Lower leg skin (tissue), 4 donors: ENCODE results near the gene NAMPT. TPM values are rescaled to one million over a fixed set of nuclear protein-coding genes. Genes with fewer than 3 reads are reported as not detected.

Source experiments
- DNase-seq, 2 donors: peaks; one replicate each; pipeline ENCODE4 v3.0.0-alpha.2; 2019; ENCODE audit warnings: low spot score in 2 of 2
- H3K4me3 ChIP-seq: fragments of 200-600 bp; sonication (generic); 2 replicates; pipeline ENCODE4 v1.5.1; 2017; ENCODE audit warnings: mild to moderate bottlenecking, low read depth; ENCODE audit not compliant: poor library complexity, severe bottlenecking
- CTCF ChIP-seq, 3 donors: fragments of 450-650 bp; IDR thresholded peaks; one replicate each; pipeline ENCODE4 v1.5.1; 2016; ENCODE audit warnings: antibody characterized with exemption in 3 of 3, mild to moderate bottlenecking in 3 of 3, moderate library complexity in 2 of 3
- POLR2A ChIP-seq, 2 donors: fragments of 450-650 bp; IDR thresholded peaks; one replicate each; pipeline ENCODE4 v1.6.1; 2016 to 2017; ENCODE audit warnings: antibody characterized with exemption in 2 of 2, mild to moderate bottlenecking in 1 of 2, moderate library complexity in 1 of 2
- WGBS, 2 donors: methylation state at CpG; one replicate each; pipeline ENCODE4 v1.1.5; 2018; 5-methylcytosine and 5-hydroxymethylcytosine counted together
- intact Hi-C: fragments of 100-400 bp; cut with DNase I; formaldehyde crosslinking; loops from one replicate; pipeline ENCODE4 v1.15.0; 2023; ENCODE audit warnings: low total_unique reads
- total RNA-seq, 4 donors: library from RNA; depleted of rRNA; stranded (reverse); fragments of >200 nt; gene quantifications; one replicate each; pipeline ENCODE4 v1.1.0, GENCODE V29; 2016

NAMPT gene
- total RNA-seq, 4 donors from 2014 or later, result 94.9 to 170 (median 114) TPM

- H3K4me3 ChIP-seq, result no peak overlapping the region
- WGBS, 2 donors, result 77 to 86% methylated on average over 5 of the region's 5 CpGs
- intact Hi-C loops, result no loop called here
Observed at GRCh38 chr7:106246902-106247711, 37.7 kb downstream of the NAMPT start.

GRCh38 chr7:106243893-106244292 is 40.9 kb downstream of the NAMPT start:
- no peak overlapping the region for H3K4me3 ChIP-seq
- intact Hi-C loops, result no loop called here
- no peak for DNase-seq
- no peak for TF ChIP-seq CTCF (IDR thresholded peaks at IDR 0.05)
- TF ChIP-seq POLR2A (IDR thresholded peaks at IDR 0.05), result no peak
- 27 to 33% methylated on average over 2 of the region's 2 CpGs for WGBS, 2 donors

More at GRCh38 chr7:106246902-106247711, 37.7 kb downstream of the NAMPT start:
- no peak for DNase-seq
- TF ChIP-seq CTCF (IDR thresholded peaks at IDR 0.05) (no peak), POLR2A (IDR thresholded peaks at IDR 0.05) (no peak)

GRCh38 chr7:106239406-106239805 is 45.4 kb downstream of the NAMPT start:
- DNase-seq, result no peak
- TF ChIP-seq POLR2A (IDR thresholded peaks at IDR 0.05) (no peak), CTCF (IDR thresholded peaks at IDR 0.05) (no peak)
- no peak overlapping the region for H3K4me3 ChIP-seq
- WGBS, 2 donors, result 58 to 62% methylated on average over 3 of the region's 3 CpGs
- intact Hi-C loops, result no loop called here

- 78 to 86% methylated on average over 5 of the region's 5 CpGs for WGBS, 2 donors
- no peak for DNase-seq
- no peak for TF ChIP-seq CTCF (IDR thresholded peaks at IDR 0.05)
- no peak for TF ChIP-seq POLR2A (IDR thresholded peaks at IDR 0.05)
- no peak overlapping the region for H3K4me3 ChIP-seq
- intact Hi-C loops, result no loop called here
Observed at GRCh38 chr7:106238830-106239229, 46.0 kb downstream of the NAMPT start.

GRCh38 chr7:106236065-106236464 is 48.7 kb downstream of the NAMPT start:
- WGBS, 2 donors, result 54 to 66% methylated on average over 5 of the region's 5 CpGs
- no peak overlapping the region for H3K4me3 ChIP-seq
- intact Hi-C loops, result no loop called here
- TF ChIP-seq CTCF (IDR thresholded peaks at IDR 0.05) (no peak), POLR2A (IDR thresholded peaks at IDR 0.05) (no peak)
- no peak for DNase-seq
